BLaER1 treated with 17β-estradiol and CSF1 and Interleukin-3, amounts not matched to agents 10 nM and 100 nM (cell line): ENCODE measurements around the gene LCN2.

ENCODE experiments used
- H3K27ac ChIP-seq, 11 experiments: shearing (Covaris generic); formaldehyde crosslinking; 2 replicates each; pipeline ENCODE4 v1.8.1; 2022
- H3K27me3 ChIP-seq, 11 experiments: shearing (Covaris generic); formaldehyde crosslinking; 2 replicates each; pipeline ENCODE4 v1.8.1; 2022
- H3K36me3 ChIP-seq, 11 experiments: shearing (Covaris generic); formaldehyde crosslinking; 2 replicates each; pipeline ENCODE4 v1.8.1; 2022
- H3K4me1 ChIP-seq, 10 experiments: shearing (Covaris generic); formaldehyde crosslinking; 2 replicates each; pipeline ENCODE4 v1.8.1; 2022
- H3K4me2 ChIP-seq, 11 experiments: shearing (Covaris generic); formaldehyde crosslinking; 2 replicates each; pipeline ENCODE4 v1.8.1; 2022
- H3K4me3 ChIP-seq, 10 experiments: shearing (Covaris generic); formaldehyde crosslinking; 2 replicates each; pipeline ENCODE4 v1.8.1; 2022
- H3K9ac ChIP-seq, 11 experiments: shearing (Covaris generic); formaldehyde crosslinking; 2 replicates each; pipeline ENCODE4 v1.8.1; 2022
- H3K9me3 ChIP-seq, 11 experiments: shearing (Covaris generic); formaldehyde crosslinking; replicated peaks in 1 of 11; 2 replicates each; pipeline ENCODE4 v1.8.1; 2022
- H4K20me1 ChIP-seq, 11 experiments: shearing (Covaris generic); formaldehyde crosslinking; 2 replicates each; pipeline ENCODE4 v1.8.1; 2022
- Cebpa-rat ChIP-seq, 11 experiments: shearing (Covaris generic); IDR thresholded peaks; 2 replicates each; pipeline ENCODE4 v1.8.1; 2022

The LCN2 gene

DNA sequence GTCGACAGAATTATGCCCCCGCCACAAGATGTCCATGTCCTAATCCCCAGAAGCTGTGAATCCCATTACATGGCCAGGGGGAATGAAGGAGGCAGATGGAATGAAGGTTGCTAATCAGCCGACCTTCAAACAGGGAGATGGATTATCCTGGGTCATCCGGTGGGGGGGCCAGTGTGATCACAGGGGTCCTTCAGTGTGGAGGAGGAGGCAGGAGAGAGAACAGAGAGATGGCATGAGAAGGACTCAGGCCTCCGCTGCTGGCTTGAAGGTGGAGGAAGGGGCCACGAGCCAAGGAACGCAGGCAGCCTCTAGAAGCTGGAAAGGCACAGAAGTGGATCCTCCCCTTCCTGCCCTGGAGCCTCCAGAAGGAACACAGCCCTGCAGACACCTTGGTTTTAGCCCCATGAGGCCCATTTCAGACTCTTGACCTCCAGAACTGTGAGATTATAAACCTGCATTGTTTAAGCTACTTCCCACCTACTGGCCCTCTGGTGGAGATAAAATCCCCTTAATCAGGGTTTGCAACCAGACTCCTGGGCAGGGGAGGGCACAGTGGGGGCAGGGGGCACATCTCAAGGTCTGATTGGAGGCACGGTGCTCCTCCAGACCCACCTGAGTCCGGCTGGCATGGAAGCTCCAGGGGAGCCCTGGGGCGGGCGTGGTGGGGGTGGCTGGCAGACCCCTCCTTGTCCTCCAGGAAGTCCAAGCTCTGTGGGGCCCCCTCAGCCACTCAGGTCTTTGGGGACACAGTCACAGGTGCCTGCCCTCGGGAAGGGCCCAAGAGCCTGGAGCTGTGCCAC is 35.5 kb upstream of the LCN2 start:
- H3K9ac ChIP-seq, result no peak overlapping the region
- H3K27ac ChIP-seq, result no peak overlapping the region
- H3K27me3 ChIP-seq, result no peaks in the 10 kb centered on the region
- H3K36me3 ChIP-seq, result peaks cover under 1 to 63% (median 43%) of the 10 kb centered on the region in 11 experiments; a peak in 21 of 22 replicates
- no peak overlapping the region for H3K4me3 ChIP-seq
- H4K20me1 ChIP-seq, result peaks cover 0 to 50% (median 14%) of the 10 kb centered on the region in 11 experiments; a peak in 13 of 22 replicates
- H3K4me2 ChIP-seq, result no peak overlapping the region
- no peaks in the 10 kb centered on the region for H3K9me3 ChIP-seq
- H3K4me1 ChIP-seq, result peaks cover 7 to 44% (median 28%) of the 10 kb centered on the region in 10 experiments; a peak in 17 of 20 replicates
- TF ChIP-seq Cebpa-rat (IDR thresholded peaks at IDR 0.05), result no peak

DNA sequence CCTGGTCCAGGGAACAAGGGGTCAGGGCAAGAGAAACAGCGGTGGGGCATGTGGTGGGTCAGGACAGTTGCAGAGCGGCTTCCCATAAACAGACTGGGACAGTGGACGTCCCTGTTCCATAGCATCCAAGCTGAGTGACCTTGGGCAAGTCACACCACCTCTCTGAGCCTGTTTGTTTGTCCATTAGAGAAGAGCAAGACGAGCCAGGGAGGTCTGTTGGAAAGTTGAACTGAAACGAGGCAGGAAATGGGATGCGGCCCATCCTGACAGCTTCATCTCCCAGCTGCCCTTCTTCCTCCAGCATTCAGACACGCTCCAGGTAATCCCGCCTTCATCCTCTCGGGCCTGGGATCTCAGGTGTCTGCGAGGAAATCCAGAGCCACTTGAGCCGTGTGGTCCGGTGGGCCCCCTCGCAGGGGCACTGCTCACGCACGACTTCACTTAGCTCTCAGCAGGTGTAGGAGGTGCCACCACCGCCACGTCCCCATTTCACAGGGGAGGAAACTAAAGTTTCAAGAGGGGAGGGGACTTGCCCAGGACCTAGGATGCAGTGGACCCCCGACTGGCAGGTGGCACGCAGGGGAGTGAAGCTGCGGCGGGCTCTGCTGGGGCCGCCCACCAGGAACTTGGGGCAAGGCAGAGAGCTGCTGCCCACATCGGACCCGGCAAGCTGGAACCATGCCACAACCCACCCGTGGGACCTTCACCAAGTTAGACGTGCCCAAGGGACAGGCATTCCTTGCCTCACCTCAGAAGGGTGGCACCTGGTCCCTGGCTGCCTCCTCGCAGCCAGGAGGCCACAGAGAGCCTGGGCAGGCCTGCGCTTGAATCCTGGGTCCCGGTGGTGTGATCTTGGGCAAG is 34.7 kb upstream of the LCN2 start:
- Histone ChIP-seq H3K9ac (no peak overlapping the region; a peak in 1 of 22 replicates), H3K4me3 (no peak overlapping the region), H3K4me1 (peaks cover 13 to 44% (median 33%) of the 10 kb centered on the region in 10 experiments; a peak in 18 of 20 replicates), H3K27ac (no peak overlapping the region; a peak in 1 of 22 replicates), H3K36me3 (peaks cover 0 to 55% (median 35%) of the 10 kb centered on the region in 11 experiments; a peak in 19 of 22 replicates), H3K9me3 (no peaks in the 10 kb centered on the region), H3K4me2 (peak overlapping the region in 2 of 11 experiments; percentile 59 to 63; a peak in 4 of 22 replicates), H3K27me3 (no peaks in the 10 kb centered on the region), H4K20me1 (peaks cover 0 to 50% (median 11%) of the 10 kb centered on the region in 11 experiments; a peak in 16 of 22 replicates)
- TF ChIP-seq Cebpa-rat (IDR thresholded peaks at IDR 0.05), result no peak

- H4K20me1 ChIP-seq, result peaks cover 0 to 50% (median 17%) of the 10 kb centered on the region in 11 experiments; a peak in 18 of 22 replicates
- H3K27ac ChIP-seq, result peak overlapping the region in 1 of 11 experiments; percentile 60; a peak in 3 of 22 replicates
- H3K4me3 ChIP-seq, result no peak overlapping the region
- peak overlapping the region in 2 of 11 experiments; percentile 13 to 28; a peak in 3 of 22 replicates for H3K9ac ChIP-seq
- H3K4me1 ChIP-seq, result peaks cover 18 to 45% (median 32%) of the 10 kb centered on the region in 10 experiments; a peak in 18 of 20 replicates
- H3K36me3 ChIP-seq, result peaks cover 6 to 58% (median 38%) of the 10 kb centered on the region in 11 experiments
- no peak for TF ChIP-seq Cebpa-rat (IDR thresholded peaks at IDR 0.05)
- H3K27me3 ChIP-seq, result no peaks in the 10 kb centered on the region
- no peaks in the 10 kb centered on the region for H3K9me3 ChIP-seq
- peak overlapping the region in 5 of 11 experiments; percentile 1 to 80 (median 59); a peak in 10 of 22 replicates for H3K4me2 ChIP-seq
Observed at GRCh38 chr9:128115187-128116103, 33.8 kb upstream of the LCN2 start.

- H3K4me2 ChIP-seq, result peak overlapping the region in 5 of 11 experiments; percentile 1 to 80 (median 59); a peak in 10 of 22 replicates
- peaks cover 0 to 55% (median 22%) of the 10 kb centered on the region in 11 experiments; a peak in 19 of 22 replicates for H4K20me1 ChIP-seq
- H3K4me1 ChIP-seq, result peaks cover 18 to 45% (median 36%) of the 10 kb centered on the region in 10 experiments; a peak in 18 of 20 replicates
- H3K4me3 ChIP-seq, result no peak overlapping the region
- H3K9ac ChIP-seq, result peak overlapping the region in 3 of 11 experiments; percentile 13 to 28 (median 20); a peak in 4 of 22 replicates
- TF ChIP-seq Cebpa-rat (IDR thresholded peaks at IDR 0.05), result no peak
- H3K36me3 ChIP-seq, result peaks cover 15 to 58% (median 42%) of the 10 kb centered on the region in 11 experiments
- H3K27me3 ChIP-seq, result no peaks in the 10 kb centered on the region
- H3K9me3 ChIP-seq, result no peaks in the 10 kb centered on the region
- H3K27ac ChIP-seq, result peak overlapping the region in 1 of 11 experiments; percentile 60; a peak in 3 of 22 replicates
Observed at GRCh38 chr9:128116104-128117083, 32.9 kb upstream of the LCN2 start.

DNA sequence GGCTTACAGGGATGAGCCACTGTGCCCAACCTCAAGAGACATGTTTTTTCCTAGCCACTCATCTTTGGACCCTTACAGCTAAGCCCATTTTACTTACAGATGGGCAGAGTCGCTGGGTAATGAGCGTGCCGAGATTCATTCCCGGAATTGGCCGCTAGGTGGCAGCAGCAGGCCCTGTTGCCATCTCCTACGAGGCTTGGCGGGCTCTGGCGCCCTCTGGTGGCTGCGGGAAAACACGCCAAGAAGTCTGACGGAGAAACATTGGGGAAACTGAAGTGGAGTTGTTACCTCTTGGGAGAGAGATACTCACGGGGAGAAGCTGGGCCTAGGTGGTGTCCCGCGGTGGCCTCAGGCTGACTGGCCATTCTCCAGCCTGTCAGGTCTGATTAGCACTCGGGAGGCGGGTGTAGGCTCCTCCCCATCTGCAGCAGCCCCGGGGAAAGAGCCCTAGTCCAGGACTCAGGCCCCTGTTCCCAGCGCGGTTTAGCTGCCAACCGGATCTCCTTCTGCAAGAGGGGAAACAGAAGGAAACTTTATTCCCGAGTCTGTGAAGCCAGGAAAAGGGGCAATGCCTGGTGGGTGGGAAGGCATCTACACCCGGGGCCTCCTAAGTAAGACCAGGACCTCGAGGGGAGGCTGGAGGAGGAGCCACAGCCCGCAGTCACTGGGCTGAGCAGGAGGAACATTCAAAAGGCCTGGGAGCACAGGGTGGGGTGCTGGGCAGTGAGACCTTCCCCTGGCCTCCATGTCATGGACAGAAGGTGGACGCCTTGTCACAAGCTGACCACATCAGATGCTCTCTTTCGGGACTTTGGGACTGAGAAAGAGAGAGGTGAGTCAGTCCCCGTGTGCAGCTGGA is 31.4 kb upstream of the LCN2 start:
- peaks cover 29 to 64% (median 56%) of the 10 kb centered on the region in 11 experiments for H3K36me3 ChIP-seq
- TF ChIP-seq Cebpa-rat (IDR thresholded peaks at IDR 0.05), result no peak

GRCh38 chr9:128118472-128118857 is 30.8 kb upstream of the LCN2 start:
- H3K36me3 ChIP-seq, result peaks cover 35 to 64% (median 55%) of the 10 kb centered on the region in 11 experiments
- H3K27ac ChIP-seq, result no peak overlapping the region
- no peak overlapping the region for H3K9ac ChIP-seq

More for the DNA sequence above, 31.4 kb upstream of the LCN2 start:
- Histone ChIP-seq H3K27me3 (no peaks in the 10 kb centered on the region), H4K20me1 (peaks cover 0 to 69% (median 36%) of the 10 kb centered on the region in 11 experiments; a peak in 19 of 22 replicates), H3K4me1 (peaks cover 32 to 59% (median 46%) of the 10 kb centered on the region in 10 experiments), H3K27ac (no peak overlapping the region), H3K4me2 (peak overlapping the region; percentile 2 to 48 (median 29); a peak in 14 of 22 replicates), H3K9ac (peak overlapping the region in 5 of 11 experiments; percentile 7 to 44 (median 26); a peak in 2 of 22 replicates), H3K4me3 (no peak overlapping the region), H3K9me3 (no peaks in the 10 kb centered on the region)

More at GRCh38 chr9:128118472-128118857, 30.8 kb upstream of the LCN2 start:
- Histone ChIP-seq H3K27me3 (no peaks in the 10 kb centered on the region), H3K9me3 (no peaks in the 10 kb centered on the region), H3K4me2 (peak overlapping the region in 5 of 11 experiments; percentile 2 to 48 (median 34); a peak in 6 of 22 replicates), H3K4me1 (peaks cover 36 to 64% (median 49%) of the 10 kb centered on the region in 10 experiments), H3K4me3 (no peak overlapping the region), H4K20me1 (peaks cover under 1 to 75% (median 41%) of the 10 kb centered on the region in 11 experiments; a peak in 20 of 22 replicates)
- no peak for TF ChIP-seq Cebpa-rat (IDR thresholded peaks at IDR 0.05)
